Left kidney (tissue), 2 donors: Measurements from ENCODE around the gene LPP. TPM values are rescaled to one million over a fixed set of nuclear protein-coding genes. Genes with fewer than 3 reads are reported as not detected.

Experiments used
- DNase-seq: peaks from one replicate; pipeline ENCODE4 v3.0.0-alpha.2; 2013
- polyA plus RNA-seq: library from polyadenylated mRNA; unstranded; fragments of 120-200 nt; gene quantifications from one replicate; pipeline ENCODE4 v1.2.1, GENCODE V29; 2013; ENCODE audit not compliant: insufficient read length

Gene LPP
- polyA plus RNA-seq, 1 donor: 32.9 TPM

- no peak for DNase-seq
Observed at GRCh38 chr3:188476935-188477334, 323.0 kb downstream of the LPP start.

- no peak for DNase-seq
Observed at GRCh38 chr3:188480011-188480410, 326.1 kb downstream of the LPP start.

- DNase-seq: no peak
Observed at GRCh38 chr3:188482929-188483328, 329.0 kb downstream of the LPP start.

- no peak for DNase-seq
Observed at GRCh38 chr3:188486126-188486525, 332.2 kb downstream of the LPP start.

GRCh38 chr3:188486952-188487351 is 333.0 kb downstream of the LPP start:
- no peak for DNase-seq

GRCh38 chr3:188487652-188488051 is 333.7 kb downstream of the LPP start:
- DNase-seq: no peak

- DNase-seq: no peak
Observed at GRCh38 chr3:188488801-188489200, 334.8 kb downstream of the LPP start.

GRCh38 chr3:188489639-188490405 is 335.9 kb downstream of the LPP start:
- DNase-seq: no peak

- DNase-seq: no peak
Observed at GRCh38 chr3:188490416-188490815, 336.5 kb downstream of the LPP start.

- DNase-seq: no peak
Observed at GRCh38 chr3:188491276-188491687, 337.3 kb downstream of the LPP start.

- DNase-seq: no peak
Observed at GRCh38 chr3:188496390-188496789, 342.4 kb downstream of the LPP start.

GRCh38 chr3:188497021-188497420 is 343.1 kb downstream of the LPP start:
- DNase-seq: no peak

GRCh38 chr3:188503647-188504046 is 349.7 kb downstream of the LPP start:
- no peak for DNase-seq

GRCh38 chr3:188505151-188505550 is 351.2 kb downstream of the LPP start:
- DNase-seq: no peak

GRCh38 chr3:188505911-188506310 is 352.0 kb downstream of the LPP start:
- DNase-seq: no peak

- no peak for DNase-seq
Observed at GRCh38 chr3:188506446-188506845, 352.5 kb downstream of the LPP start.

- DNase-seq: no peak
Observed at GRCh38 chr3:188507244-188507720, 353.3 kb downstream of the LPP start.

GRCh38 chr3:188508454-188508853 is 354.5 kb downstream of the LPP start:
- DNase-seq: no peak

GRCh38 chr3:188509316-188509715 is 355.4 kb downstream of the LPP start:
- no peak for DNase-seq

GRCh38 chr3:188510366-188510765 is 356.4 kb downstream of the LPP start:
- DNase-seq: no peak

- no peak for DNase-seq
Observed at GRCh38 chr3:188513662-188514328, 359.8 kb downstream of the LPP start.

- no peak for DNase-seq
Observed at GRCh38 chr3:188516515-188516914, 362.6 kb downstream of the LPP start.

GRCh38 chr3:188518416-188518815 is 364.5 kb downstream of the LPP start:
- DNase-seq: no peak
